ENCODE measurements around the gene CD163.

- TF ChIP-seq CTCF (IDR thresholded peaks at IDR 0.05) (no peak), POLR2AphosphoS5 (IDR thresholded peaks at IDR 0.05; ENCODE audit: insufficient read depth in 1 of 2, low read depth in 1 of 2) (no peak), POLR2A (IDR thresholded peaks at IDR 0.05) (no peak)
Measured at GRCh38 chr12:7496451-7496850, 7.1 kb downstream of the CD163 start.
